PC-9 (cell line): ENCODE data around the gene OSBPL3.

ENCODE experiments used
- EZH2 ChIP-seq: fragments of 200-600 bp; sonication (generic); IDR thresholded peaks from 2 replicates; pipeline ENCODE4 v1.8.0; 2017; ENCODE audit warnings: antibody characterized with exemption, low read depth
- TF ChIP-seq, protein P1 (sequence below): fragments of 200-600 bp; sonication (generic); conservative IDR thresholded peaks from 2 replicates; pipeline ENCODE4 v1.6.1; 2017; ENCODE audit warnings: mixed run types, antibody characterized with exemption, mild to moderate bottlenecking, moderate library complexity

DNA sequence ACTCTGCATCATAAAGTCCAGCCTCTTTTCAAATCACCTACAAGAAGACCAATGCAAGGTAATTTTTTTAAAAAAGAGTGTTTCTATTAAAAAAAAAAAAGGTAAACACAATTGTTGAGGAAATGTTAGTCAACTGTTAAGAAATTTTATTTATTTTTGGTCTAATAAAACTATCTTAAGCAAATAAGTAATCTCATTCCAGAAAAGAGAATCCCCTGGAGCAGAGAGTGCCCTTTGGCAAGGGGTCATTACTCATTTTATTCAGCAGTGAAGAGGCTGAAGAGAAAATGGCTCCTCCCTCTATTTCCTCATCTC lies 159.3 kb downstream of the OSBPL3 start:
- TF ChIP-seq, protein P1, sequence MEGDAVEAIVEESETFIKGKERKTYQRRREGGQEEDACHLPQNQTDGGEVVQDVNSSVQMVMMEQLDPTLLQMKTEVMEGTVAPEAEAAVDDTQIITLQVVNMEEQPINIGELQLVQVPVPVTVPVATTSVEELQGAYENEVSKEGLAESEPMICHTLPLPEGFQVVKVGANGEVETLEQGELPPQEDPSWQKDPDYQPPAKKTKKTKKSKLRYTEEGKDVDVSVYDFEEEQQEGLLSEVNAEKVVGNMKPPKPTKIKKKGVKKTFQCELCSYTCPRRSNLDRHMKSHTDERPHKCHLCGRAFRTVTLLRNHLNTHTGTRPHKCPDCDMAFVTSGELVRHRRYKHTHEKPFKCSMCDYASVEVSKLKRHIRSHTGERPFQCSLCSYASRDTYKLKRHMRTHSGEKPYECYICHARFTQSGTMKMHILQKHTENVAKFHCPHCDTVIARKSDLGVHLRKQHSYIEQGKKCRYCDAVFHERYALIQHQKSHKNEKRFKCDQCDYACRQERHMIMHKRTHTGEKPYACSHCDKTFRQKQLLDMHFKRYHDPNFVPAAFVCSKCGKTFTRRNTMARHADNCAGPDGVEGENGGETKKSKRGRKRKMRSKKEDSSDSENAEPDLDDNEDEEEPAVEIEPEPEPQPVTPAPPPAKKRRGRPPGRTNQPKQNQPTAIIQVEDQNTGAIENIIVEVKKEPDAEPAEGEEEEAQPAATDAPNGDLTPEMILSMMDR = no peak
- no peak for TF ChIP-seq EZH2
